ENCODE measurements around the gene CTAGE15.
"Not testable (repeated sequence)": the region's sequence is repeated elsewhere in the genome, so short reads cannot be mapped to it uniquely, and the experiment has no call there.

The CTAGE15 gene, protein sequence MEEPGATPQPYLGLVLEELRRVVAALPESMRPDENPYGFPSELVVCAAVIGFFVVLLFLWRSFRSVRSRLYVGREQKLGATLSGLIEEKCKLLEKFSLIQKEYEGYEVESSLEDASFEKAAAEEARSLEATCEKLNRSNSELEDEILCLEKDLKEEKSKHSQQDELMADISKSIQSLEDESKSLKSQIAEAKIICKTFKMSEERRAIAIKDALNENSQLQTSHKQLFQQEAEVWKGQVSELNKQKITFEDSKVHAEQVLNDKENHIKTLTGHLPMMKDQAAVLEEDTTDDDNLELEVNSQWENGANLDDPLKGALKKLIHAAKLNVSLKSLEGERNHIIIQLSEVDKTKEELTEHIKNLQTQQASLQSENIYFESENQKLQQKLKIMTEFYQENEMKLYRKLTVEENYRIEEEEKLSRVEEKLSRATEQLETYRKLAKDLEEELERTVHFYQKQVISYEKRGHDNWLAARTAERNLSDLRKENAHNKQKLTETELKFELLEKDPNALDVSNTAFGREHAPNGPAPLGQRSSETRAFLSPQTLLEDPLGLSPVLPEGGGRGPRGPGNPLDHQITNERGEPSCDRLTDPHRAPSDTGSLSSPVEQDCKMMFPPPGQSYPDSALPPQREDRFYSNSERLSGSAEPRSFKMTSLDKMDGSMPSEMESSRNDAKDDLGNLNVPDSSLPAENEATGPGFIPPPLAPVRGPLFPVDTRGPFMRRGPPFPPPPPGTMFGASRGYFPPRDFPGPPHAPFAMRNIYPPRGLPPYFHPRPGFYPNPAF

DNA sequence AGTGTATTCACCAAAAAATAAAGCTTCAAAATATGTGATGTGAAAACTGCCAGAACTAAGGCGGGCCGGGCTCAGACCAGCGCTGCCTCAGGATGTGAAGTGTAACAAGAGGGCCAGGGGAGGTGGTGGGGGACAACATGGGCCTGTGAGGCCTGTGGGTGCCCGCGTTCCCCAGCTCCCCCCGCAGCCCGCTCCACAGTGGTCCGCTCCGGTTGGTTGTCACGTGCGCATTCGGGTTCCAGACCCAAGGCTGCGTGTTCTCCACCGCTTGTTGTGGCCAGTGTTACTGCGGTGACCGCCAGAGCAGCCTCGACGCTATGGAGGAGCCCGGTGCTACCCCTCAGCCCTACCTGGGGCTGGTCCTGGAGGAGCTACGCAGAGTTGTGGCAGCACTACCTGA is at the start of gene CTAGE15:
Gene CTAGE15 (plus strand): TSS at position 301 of the 400 bp plus-strand sequence. CDS start 17 bp downstream, at position 318.
- TF ChIP-seq, protein P1, sequence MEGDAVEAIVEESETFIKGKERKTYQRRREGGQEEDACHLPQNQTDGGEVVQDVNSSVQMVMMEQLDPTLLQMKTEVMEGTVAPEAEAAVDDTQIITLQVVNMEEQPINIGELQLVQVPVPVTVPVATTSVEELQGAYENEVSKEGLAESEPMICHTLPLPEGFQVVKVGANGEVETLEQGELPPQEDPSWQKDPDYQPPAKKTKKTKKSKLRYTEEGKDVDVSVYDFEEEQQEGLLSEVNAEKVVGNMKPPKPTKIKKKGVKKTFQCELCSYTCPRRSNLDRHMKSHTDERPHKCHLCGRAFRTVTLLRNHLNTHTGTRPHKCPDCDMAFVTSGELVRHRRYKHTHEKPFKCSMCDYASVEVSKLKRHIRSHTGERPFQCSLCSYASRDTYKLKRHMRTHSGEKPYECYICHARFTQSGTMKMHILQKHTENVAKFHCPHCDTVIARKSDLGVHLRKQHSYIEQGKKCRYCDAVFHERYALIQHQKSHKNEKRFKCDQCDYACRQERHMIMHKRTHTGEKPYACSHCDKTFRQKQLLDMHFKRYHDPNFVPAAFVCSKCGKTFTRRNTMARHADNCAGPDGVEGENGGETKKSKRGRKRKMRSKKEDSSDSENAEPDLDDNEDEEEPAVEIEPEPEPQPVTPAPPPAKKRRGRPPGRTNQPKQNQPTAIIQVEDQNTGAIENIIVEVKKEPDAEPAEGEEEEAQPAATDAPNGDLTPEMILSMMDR (IDR thresholded peaks at IDR 0.05) = not testable (repeated sequence)

DNA sequence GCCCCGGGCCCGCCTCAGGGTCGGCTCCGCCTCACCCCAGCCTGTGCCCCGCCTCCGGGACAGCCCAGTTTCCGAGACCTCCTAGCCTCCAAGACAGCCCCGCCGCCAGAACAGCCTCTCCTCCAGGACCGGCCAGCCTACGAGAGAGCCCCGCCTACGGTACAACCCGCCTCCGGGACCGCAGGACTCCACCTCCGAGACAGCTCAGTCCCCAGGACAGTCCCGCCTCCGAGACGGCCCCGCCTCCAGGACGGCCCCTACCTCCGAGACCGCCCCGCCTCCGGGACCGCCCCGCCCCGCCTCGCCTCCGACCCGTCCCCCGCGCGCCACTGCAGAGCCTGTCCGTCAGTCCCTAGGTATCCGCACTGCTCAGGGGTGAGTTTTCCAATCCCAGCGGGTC is 49.0 kb downstream of the CTAGE15 start, which contains the start of gene TCAF2:
Gene TCAF2 (plus strand): TSS at position 329 of the 400 bp plus-strand sequence.
- TF ChIP-seq, protein P1 (IDR thresholded peaks at IDR 0.05) = not testable (repeated sequence)
